GM21619 (cell line): Measurements from ENCODE around the gene GBP4.

ENCODE experiments used
- ATAC-seq: cut with Tn5 transposase; IDR thresholded peaks from one replicate; pipeline ENCODE4 v1.9.1; 2021; ENCODE audit not compliant: unreplicated experiment

GBP4 gene

DNA sequence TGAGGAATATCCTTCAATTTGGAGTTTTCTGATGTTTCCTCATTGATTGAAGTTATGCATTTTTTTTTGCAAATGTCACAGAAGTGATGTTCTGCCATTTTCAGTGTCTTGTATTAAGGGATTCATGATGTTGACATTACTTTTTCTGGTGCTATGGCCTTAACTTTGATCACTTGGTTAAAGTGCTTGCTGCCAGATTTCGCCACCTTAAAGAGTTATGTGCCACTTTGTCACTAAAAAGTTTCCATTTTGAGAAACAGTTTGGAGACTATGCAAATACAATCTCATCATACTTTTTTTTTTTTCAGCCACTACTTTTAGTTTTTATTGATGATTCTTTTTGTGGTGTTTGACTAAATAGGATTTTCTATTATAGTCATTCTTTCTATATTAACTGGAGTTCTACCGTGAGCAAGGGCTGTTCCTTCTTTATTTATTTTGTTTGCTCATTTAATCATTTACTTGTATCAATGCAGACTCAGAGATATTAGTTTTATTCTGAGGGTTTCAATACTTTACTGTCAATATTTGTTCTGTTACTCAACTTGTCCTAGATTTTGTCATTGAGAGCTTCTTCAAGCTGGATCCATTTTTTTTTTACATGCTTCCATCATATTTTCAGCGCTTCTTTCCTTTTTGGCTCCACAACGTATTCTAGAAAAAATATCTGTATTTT lies 26.1 kb downstream of the GBP4 start:
- no peak for ATAC-seq

GRCh38 chr1:89171067-89171438 lies 27.7 kb downstream of the GBP4 start:
- peak; percentile 64 for ATAC-seq

DNA sequence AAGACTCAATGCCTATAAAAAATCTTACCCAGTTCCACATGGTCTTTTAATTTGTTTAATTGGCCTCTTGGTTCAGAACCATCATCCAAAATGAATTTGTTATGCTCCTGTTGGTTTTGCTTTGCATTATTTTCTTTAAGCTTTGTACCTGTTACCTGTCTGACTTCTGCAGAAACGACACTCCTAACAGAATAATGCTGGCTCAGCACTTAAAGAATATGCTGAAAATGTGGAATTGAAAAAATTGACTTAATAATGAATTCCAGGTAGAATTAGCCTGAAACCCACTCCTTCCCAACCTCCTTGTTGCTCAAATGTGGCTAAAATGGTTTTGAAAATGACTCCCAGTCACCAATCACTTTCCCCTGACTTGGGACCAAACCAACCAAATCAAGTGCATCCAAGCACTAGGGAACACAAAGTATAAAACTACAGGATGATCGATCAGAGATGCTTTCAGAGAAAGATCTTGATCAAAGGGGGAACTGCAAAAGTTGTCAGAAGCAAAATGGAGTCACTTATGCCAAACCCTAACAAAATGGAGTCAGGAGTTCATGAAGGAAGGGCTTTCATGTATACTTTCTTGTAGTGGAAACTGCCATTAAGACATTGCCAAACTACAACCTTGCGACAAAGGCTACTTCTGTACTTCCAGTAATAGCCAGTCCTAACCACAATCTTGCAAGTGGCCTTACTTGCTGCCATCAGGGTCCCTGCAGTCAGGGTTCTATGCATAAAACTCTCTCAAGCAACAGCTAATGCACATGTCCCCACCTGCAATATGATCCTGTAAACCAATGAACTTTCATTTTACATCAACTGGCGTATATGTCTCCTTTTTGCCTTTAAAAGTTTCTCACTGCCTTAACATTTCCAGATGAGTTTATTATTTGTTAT lies 28.3 kb downstream of the GBP4 start:
- ATAC-seq: no peak

DNA sequence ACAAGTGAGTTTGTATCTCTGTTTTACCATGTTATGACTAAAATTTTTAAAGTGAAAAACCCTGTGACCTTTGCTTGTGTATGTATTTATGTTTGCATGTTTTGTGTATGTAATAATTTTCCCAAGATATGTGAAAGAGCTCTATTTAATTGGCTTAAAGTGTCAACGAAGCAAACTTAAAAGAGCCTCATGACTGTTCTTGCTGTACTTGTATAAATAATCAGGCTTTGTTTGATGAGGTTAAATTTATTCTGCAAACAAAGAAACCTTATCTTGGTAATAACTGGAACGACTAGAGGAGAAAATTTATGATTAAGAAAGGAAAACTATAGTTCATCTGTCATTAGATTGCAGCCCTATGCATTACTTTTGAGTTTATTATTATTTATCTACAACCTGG lies 29.6 kb downstream of the GBP4 start:
- ATAC-seq: no peak

DNA sequence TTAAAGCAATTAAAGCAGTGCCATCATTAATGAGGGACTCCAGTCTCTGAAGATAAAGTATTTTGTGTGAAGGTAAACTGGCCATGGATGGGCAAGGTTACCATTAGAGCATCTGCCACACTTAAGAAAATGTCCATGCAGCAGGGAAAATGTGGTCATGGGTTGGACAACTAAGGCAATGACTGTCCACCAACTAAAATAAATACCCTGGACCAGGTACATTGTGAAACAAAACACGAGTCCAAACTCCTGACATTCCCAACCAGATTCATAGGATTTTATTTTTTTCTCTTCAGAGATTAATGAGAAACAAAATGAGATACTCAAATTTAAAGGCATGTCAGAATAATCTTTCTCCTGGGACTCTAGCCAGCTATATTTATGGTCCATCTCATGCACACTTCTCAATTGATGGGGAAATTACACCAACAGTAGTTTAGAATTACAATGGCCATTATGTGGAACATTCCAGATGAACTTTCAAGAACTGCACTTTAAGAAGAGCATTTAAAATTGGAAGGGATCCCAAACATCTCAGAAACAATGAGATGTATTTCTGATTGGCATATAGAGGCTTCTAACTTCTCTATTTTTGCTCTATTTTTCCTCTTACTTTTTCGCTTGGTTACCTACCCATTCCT lies 31.0 kb downstream of the GBP4 start:
- no peak for ATAC-seq

GRCh38 chr1:89166705-89167104 lies 32.0 kb downstream of the GBP4 start:
- ATAC-seq: no peak

DNA sequence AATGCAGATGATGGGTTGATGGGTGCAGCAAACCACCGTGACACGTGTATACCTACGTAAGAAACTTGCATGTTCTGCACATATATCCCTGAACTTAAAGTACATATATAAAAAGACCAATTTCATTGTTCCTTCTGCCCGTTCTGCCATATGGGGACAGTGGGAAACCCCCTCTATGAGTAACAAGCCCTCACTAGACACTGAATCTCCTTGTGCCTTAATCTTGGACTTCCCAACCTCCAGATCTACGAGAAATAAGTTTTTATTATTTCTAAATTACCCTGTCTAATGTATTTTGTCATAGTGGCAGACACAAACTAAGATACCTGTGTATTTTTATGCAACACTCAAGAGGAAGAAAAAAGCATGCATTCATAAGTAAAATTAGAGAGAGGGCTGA lies 32.9 kb downstream of the GBP4 start:
- no peak for ATAC-seq

DNA sequence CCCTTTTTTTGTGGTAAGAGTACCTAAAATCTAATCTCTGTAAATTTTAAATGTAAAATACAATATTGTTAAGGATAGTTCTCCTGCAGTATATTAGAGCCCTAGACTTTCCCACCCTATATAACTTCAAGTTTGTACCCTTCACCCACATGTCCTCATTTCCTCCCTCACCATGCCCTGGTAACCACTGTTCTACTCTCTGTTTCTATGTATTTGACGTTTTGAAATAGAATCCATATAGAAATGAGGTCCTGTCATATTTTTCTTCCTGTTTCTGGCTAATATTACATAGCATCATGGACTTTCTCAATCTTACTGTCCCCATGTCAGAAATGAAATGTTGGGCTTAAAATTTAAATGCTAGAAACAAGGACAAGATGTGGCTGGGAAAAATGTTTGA lies 47.7 kb downstream of the GBP4 start:
- ATAC-seq: no peak

GRCh38 chr1:89149976-89150375 lies 48.8 kb downstream of the GBP4 start:
- ATAC-seq: no peak

DNA sequence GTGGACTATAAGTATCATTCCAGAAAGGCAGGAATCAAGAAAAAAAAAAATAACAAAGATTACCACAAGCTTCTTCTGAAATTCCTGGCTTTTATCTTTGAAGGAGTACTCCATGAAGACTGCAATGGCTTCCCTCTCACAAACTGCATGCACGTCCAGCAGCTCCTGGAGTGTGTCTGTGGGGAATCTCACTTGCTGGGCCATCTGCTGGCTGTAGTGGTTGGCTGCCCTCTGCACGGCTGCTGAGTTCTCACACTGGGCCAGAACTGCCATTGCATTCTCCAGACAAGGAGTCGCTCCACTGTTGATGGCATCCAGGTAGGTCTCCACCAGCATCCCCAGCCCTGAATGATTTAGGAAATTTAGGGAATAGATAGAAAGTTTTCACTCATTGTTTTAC lies 49.5 kb downstream of the GBP4 start:
- no peak for ATAC-seq

- ATAC-seq: no peak
Measured at GRCh38 chr1:89147678-89148658, 50.8 kb downstream of the GBP4 start.

DNA sequence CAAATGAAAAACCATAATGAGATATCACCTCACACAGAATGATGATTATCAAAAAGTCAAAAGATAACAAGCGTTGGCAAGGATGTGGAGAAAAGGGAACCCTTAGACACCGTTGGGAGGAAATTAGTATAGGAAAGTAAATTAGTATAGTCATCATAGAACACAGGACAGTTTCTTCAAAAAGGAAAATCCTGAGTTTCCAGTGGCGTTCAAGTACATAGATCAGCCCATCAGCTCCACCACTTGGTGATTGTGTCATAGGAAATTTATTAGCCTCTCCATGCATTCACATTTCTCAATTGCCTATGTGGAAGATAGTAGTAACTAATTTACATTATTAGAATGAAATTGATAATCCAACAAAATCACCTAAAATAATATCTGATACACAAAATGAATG lies 52.0 kb downstream of the GBP4 start:
- no peak for ATAC-seq

- ATAC-seq: no peak
Measured at GRCh38 chr1:89143484-89143883, 55.3 kb downstream of the GBP4 start.

DNA sequence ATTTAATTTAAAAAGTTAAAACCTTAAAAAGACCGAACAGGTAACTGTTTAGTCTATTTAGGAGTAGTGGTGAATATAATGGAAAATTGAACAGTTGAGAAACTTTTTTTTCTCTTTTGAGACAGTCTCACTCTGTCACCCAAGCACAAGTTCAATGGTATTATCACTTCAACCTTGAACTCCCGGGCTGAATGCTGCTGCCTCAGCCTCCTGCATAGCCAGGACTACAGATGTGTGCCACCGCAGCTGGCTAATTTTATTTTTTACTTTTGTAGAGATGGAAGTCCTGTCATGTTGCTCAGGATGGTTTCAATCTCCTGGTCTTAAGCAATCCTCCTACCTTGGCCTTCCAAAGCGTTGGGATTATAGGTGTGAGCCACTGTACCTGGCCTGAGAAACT lies 56.6 kb downstream of the GBP4 start:
- ATAC-seq: no peak

DNA sequence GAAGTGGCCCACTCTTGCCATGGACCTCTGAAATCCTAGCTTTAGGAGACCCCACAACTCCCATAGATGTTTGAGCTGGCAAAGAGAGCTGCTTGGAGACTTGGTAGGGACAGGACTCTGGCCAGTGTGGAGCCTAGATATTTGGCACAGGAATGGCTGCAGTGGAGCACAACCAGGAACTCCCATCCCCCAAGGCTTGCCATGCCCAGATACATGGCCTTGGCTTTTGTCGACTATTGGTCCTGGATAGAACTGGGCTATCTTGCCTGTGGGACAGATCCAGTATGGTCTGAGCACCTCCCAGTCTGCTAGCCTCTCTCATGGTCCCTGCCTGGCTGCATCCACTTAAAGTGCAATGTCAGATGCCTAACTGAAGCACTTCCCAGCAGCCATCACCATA lies 65.0 kb downstream of the GBP4 start:
- ATAC-seq: no peak
